Posterior vena cava (tissue), 2 donors: Measurements from ENCODE around the gene TOMT. TPM values are rescaled to one million over a fixed set of nuclear protein-coding genes. Genes with fewer than 3 reads are reported as not detected.

Experiments
- DNase-seq: peaks from one replicate; pipeline ENCODE4 v3.0.0-alpha.2; 2020; ENCODE audit warnings: low spot score
- intact Hi-C, 2 donors: fragments of 100-400 bp; cut with DNase I; formaldehyde crosslinking; loops; one replicate each; pipeline versions ENCODE4 v1.14.1 to v1.14.2; 2022 to 2023
- total RNA-seq, 2 donors: library from RNA; stranded (reverse); fragmentation: NEBNext Ultra II Directional; extraction: Animal tissue kit (Norgen Biotek cat#: 25700); gene quantifications; one replicate each; pipeline ENCODE4 v1.2.1, GENCODE V29; 2021
- donor health status: DM: yes; HTN: yes; CAD: no.
- donor health status: DM: yes; HTN: yes; CAD: no.

Gene TOMT
- total RNA-seq, 2 donors from 2014 or later = not detected

- intact Hi-C loops = loop anchor here in 1 of 2 donors (5.0 kb wide), 1 partner anchor 48 kb away; no protein-coding TSS in a partner anchor
- no peak for DNase-seq
These were observed 20.8 kb upstream of the TOMT start for GRCh38 chr11:72084965-72085364.

GRCh38 chr11:72085621-72086351 is 19.9 kb upstream of the TOMT start:
- intact Hi-C loops = no loop called here
- no peak for DNase-seq

GRCh38 chr11:72088076-72088808 is 17.5 kb upstream of the TOMT start:
- intact Hi-C loops = no loop called here
- no peak for DNase-seq

DNA sequence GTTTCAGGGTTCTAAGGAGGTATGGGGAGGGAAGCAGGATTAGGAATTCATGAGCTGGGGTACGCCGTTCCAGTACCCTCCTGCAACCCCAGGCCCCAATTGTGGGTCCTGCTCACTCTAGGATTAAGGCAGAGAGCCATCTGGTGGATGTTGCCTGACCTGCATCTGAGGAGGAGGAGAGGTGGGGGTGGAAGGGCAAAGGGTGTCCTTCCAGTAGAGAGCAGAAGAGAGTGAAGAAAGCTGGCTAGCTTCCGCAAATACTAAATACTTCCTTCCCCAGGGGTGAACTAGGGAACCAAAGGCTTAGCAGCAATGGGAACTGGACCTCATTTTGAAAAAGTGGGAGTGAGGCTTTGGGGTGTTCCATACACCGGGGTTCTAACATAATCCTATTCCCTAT is 14.4 kb upstream of the TOMT start:
- DNase-seq = peak; percentile 89
- intact Hi-C loops = loop anchor here (2.0 to 5.0 kb wide), 2 partner anchors 64 to 66 kb away; no protein-coding TSS in a partner anchor

- DNase-seq = no peak
- intact Hi-C loops = loop anchor here in 1 of 2 donors (5.0 kb wide), 1 partner anchor 81 kb away; no protein-coding TSS in a partner anchor
These were observed 7.0 kb upstream of the TOMT start for GRCh38 chr11:72098741-72099140.

GRCh38 chr11:72100009-72100408 is 5.7 kb upstream of the TOMT start:
- DNase-seq = no peak
- intact Hi-C loops = no loop called here

DNA sequence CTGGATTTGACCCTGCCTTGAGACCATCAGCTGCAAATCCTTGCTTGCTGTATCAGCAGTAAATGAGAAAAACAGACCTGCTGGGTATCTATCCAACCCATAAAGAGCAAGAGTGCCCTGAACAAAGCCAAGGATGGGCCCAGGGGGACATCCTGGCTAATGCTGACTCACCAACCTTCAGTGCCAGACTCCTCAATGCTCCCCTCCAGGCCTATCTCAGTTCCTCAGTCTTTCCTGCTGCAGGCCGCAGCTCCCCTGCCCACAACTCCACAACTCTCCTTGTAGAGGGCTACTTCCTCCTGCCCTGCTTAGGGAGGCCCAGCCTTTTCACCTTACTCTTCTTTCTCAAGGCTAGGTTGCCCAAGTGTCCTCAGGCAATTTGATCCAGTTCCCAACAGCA is 5.3 kb upstream of the TOMT start:
- no peak for DNase-seq
- intact Hi-C loops = no loop called here

GRCh38 chr11:72102162-72102561 is 3.6 kb upstream of the TOMT start:
- DNase-seq = no peak
- intact Hi-C loops = no loop called here

DNA sequence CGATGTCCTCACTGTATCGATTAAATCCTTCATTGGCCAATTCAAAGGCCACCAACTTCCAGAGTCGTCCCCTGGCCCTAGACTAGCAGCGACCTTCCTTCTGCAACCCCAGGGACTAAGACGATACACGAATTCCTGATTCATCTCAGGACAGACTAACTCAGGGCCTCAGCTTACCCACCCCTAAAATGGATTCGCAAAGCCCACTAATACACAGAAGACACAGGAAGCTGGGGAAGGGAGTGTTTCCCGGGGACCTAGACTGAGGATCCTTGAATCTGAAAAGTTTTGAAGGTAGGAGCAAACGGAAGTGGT is 3.1 kb upstream of the TOMT start:
- intact Hi-C loops = no loop called here

DNA sequence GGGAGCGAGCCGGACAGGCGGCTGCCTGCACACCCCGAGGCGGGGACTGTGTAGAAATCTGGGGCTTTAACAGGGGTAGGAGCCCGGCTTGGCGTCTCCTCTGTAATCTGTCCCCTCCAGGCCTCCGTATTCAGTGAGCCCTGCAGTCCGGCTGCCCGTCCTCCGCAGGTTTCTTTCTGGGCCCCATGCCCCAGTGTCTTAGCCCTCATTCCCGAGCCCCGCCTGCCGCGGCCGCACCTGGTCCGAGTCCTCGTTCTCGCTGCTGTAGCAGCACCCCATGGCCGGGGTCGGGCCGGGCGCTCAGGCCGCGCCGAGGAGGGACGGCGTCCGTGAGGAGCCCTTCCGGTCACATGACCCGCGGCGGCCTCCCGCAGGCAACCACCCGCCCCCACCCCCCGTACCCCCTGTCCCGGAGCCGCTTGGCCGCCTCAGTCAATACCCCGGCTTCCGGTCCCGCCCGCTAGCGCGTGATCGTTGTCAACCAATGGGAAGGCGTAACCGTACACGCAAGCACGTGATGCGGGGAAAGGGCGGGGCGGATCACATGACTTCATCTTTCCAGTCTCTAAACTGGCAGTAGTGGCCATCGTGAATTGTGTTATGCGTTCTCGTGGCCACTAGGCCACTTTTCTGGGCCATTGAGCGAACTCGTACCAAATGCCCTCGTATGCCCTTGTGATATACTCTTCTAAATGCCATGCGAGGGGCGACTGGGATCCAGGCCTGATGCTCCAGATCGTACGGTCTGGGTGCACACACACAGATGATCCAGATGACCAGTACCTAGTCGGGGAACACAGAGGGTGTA is 2.6 kb upstream of the TOMT start, which contains the start of gene LAMTOR1:
LAMTOR1 (minus strand) TSS at position 352 of the 808 bp plus-strand sequence; CDS start at position 279, 73 bp downstream.
- intact Hi-C loops = no loop called here
- DNase-seq = peak; percentile 100

More for the DNA sequence above, 3.1 kb upstream of the TOMT start:
- no peak for DNase-seq

GRCh38 chr11:72103754-72104167 is 2.0 kb upstream of the TOMT start:
- DNase-seq = no peak
- intact Hi-C loops = no loop called here

DNA sequence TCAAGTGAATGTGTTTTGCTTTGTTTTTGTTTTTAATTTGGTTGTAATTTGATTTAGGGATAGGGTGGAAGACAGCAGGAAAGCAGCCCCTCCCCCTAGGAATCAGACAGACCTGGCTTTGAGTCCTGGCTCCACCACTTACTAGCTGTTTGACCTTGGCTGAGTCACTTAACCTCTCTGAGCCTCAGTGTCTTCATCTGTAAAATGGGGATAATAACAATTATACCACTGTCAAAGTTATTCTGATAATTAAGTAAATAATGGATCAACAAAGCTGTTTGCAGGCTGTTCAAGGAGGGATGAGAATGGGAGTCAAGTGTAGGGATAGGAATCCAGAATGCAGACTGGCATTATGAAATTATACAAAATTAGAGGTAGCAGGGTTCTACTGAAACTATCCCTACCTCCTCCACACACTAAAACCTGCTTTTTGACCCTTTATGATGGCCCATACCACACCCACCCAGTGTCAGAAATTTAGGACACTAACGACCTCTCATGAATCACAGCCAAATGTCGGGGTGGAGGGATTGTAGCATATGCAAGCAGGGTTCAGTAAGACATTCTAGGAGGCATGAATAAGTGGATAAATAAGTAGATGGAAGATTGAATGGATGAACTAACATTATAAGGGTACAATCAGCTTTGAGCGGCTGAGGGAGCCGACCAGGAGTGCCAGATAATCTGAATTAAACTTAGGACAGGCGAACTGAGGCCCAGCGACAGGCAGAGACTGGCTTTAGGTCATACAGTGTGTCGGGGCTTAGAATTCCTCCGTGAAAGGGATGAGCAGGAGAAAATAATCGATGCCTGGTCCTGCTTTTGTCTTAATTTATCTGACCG is 5.8 kb downstream of the TOMT start:
- no peak for DNase-seq
- intact Hi-C loops = no loop called here

DNA sequence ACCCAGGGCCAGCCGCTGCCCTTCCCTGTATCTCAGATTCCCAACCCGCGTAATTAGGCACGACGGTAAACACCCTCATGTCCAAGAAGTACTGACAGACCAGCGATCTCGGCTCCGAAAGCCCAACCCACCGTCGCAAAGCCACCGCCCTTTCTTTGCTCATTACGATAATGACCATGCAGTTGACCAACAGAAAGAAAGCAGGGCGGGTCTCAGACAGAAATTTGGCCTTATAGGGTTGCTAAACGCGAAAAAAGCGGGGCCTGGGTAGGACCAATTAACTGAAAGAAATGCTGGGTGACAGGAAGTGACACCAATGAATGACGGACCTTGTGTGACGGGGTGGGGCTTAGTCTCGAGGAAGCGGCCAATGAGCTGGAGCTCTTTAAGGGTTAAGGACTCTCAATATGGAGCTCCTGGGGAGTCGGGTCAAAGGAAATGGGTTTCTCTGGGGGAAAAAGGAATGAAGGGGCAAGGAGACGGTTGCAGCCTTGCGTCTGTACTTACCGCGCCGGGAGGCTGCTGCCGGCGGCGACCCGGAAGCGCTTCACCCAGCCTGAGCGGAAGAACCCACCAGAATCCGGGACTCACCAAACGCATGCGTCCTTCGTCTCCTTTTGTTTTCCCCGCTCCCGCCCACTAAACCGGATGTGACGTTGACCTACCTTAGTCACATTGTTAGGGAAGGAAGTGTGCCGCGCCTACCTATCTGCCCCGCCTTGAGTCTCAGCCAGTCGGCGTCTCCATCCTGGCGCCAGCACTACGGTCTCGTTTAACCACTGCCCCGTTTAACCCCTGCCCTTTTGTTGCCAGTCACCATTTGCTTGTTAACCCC is 6.6 kb downstream of the TOMT start, which contains the start of gene ANAPC15:
ANAPC15 (minus strand) TSS at position 553 of the 835 bp plus-strand sequence. CDS start 1,419 bp downstream, outside the sequence.
- intact Hi-C loops = no loop called here
- peak; percentile 99 for DNase-seq

DNA sequence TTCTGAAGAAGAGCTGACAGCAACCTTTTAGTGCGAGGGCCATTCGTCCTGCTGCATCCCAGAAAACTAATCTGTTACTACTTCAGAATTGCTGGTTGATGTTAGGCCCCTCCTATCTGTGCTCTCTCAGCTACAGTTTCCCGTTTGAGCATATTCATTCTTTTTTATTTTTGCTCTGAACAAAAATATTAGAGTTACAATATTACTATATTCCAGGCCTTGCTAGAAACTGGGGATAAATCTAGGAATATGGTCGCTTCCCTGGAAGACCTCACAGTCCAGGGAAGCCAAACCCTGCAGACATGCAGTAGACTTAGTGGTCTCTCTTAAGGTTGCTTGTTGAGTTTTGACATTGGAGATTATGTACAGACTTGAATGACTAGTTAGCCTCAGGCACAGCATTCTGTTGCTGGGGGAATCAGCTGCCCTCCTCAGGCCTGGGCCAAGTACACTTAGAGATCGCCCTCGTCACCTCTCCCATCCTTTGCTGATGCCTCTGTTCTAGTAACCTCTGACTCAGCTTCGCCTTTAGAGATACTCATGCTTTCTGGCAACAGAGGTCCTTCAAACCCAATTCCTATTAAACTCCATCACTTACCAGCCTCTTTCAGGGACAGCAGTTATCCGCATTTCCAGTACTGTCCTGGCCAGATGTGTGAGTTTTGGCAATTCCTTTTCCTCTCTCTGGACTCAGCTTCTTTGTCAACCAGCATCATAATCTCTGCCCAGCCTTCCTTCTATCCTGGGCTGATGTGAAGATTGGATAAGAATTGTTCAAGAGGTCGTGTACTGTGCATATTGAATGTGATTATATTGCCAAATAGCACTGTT is 7.5 kb downstream of the TOMT start:
- DNase-seq = no peak
- intact Hi-C loops = no loop called here

- intact Hi-C loops = loop anchor here in 1 of 2 donors (1.0 kb wide), 1 partner anchor 51 kb away; no protein-coding TSS in a partner anchor
- DNase-seq = no peak
These were observed 8.8 kb downstream of the TOMT start for GRCh38 chr11:72114570-72114969.

DNA sequence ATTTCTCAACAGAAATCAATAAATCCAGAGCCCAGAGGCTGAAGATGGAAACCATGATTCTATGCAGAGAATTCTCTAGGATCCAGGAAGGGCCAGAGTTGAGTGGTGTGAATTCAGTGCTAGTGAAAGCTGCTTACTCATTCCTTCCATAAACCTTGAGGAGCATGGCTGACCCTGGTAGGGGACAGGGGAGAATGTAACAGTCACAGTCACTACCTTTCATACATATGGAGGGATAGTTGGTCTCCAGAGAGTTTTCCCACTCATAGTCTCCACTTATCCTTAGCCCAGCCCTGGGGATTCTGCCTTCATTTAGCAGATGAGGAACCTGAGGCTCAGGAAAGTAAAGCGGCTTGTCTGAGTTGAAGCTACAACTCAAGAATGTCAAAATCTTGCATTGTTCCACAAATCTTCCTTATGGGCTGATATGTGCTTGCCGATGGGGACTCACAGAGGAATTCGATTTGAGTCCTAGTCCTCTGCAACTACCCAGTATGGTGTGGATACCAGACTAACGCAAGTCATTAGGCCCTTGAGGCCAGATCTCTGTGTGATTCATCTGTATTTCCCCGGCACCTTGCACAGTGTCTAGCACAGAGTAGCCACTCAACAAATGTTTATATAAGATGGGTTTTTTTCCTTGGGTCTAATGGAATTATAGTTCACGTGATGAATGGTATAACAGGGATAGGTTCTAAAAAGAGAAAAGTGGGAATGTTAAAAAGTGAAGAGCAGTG is 10.5 kb downstream of the TOMT start:
- intact Hi-C loops = no loop called here
- no peak for DNase-seq
